ENCODE results near the gene CUL3.
"Not testable (repeated sequence)": the region's sequence is repeated elsewhere in the genome, so short reads cannot be mapped to it uniquely, and the experiment has no call there.

Gene CUL3

DNA sequence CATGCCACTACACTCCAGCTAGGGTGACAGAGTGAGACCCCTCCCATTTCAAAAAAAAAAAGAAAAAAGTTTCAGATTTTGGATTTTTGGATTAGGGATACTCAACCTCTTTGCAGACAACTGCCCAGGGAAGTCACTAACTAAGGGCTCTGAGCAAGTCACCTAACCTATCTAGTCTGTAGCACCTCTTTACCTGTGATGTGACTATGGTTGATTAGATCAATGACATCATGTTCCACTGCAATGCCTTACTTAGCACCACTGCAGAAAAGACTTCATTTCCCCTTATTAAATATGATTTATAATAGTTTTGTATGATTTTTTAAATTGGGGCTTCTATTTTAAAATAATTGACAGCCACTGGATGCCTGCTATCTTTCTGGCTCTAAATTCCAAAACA, 41.2 kb downstream of the CUL3 start:
- DNase-seq (ENCODE audit: low read depth) = no peak

DNA sequence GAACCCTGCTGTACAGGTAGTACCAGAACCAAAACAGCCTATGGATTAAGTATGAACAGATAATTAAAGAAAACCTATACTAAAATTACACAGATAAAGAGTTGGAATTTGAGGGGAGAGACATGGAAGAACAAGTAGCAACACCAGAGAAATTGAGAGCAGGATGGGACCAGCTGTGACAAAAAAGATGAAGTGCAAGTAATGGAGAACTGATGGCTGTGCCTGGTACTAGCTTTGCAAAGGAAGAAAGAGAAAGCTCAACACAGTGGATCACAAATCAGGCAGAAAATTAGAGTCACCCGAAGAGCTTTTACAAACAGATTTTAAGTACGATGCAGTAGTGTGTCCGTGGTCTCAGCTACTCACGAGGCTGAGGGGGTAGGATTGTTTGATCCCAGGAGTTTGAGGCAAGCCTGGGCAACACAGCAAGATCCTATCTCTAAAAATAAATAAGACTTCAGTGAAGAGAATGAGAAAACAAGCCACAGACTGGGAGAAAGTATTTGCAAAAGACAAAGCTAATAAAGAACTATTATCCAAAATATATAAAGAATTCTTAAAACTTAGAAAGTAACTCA, 46.5 kb downstream of the CUL3 start:
- DNase-seq (ENCODE audit: low read depth) = no peak

DNA sequence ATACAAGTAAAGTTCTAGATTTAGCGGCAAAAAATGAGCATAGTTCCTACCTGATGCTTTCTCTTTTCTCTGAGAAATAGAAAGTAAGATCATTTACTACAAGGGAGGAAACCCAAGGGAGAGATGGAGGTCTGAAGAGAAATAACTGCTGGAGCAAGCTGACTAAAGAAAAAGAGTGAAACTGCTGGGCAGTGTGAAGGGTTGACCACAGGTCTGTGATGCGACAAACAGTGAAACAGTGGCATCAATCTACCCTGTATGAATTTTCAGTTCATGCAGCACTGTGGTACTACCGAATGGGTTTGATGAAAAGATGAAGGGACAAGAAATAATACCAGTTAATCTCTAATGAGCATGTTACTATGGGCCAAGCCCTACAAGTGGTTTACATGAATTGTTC, 52.2 kb downstream of the CUL3 start:
- DNase-seq (ENCODE audit: low read depth) = no peak

DNA sequence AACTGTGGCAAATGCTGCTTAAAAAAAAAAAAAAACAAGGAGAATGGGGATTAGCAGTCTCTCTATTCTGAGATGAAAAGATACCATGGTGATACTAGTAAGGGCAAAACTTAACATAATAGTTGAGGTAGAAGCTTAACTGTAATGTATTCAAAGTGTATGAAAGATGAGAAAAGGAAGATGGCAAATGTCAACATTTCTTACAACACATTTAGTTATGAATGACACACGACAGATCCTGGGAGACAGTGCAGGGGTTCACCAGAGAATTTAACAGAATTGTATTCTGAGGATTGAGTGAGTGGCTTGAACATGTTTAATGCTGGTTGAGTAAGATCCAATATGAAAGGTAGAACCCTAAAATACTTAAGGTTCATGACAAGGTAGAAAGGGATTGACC, 52.7 kb downstream of the CUL3 start:
- no peak for DNase-seq (ENCODE audit: low read depth)

DNA sequence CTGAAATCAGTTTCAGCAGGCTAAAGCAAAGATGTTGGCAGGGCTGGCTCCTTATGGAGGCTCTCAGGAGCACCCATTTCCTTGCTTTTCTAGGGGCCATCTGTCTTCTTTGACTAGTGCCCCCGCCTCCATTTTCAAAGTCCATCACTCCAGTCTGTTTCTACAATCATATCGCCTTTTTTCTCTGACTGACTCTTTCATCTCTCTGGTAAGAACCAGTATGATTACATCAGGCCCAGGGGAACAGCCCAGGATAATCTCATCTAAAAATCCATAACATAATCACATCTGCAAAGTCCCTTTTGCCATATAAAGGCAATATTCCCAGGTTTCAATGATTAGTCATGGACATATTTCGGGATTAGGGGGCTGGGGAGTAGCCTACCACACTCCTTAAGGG, 57.0 kb downstream of the CUL3 start:
- DNase-seq (ENCODE audit: low read depth) = no peak

DNA sequence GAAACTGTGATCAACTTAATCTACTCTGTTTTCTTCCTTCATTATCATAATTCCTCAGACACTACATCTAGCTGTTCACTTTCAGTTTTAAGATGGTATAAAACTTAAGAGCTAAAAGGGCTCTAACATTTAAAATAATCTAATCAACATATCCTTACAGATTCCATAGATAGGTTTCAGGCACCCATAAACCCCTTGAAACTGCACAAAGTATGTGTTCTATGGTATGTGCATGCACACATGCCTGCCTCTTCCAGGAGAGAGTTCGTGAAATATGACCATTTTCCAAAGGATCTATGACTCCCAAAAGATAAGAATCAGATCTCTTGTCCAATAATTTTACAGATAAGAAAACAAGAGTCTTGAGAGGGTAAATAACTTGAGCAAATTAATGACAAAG, 59.4 kb downstream of the CUL3 start:
- DNase-seq (ENCODE audit: low read depth) = no peak

DNA sequence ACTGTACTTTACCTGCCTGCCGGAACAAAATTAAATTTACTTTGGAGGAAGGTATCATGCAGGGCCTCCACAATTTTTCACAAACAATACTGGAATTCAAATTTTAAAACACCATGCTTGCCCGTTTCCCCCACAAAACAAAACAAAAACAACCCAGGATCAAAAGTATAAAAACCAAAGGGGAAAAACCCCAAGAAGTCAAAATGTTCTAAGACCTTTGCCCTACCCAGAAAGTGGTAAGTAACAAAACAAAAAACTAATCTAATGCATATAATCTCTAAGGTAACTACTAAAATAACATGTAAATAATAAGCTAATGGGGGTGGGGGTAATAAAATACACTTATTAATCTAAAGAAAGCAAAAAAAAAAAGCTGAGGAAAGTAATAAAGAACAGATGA, 60.5 kb downstream of the CUL3 start:
- no peak for DNase-seq (ENCODE audit: low read depth)

DNA sequence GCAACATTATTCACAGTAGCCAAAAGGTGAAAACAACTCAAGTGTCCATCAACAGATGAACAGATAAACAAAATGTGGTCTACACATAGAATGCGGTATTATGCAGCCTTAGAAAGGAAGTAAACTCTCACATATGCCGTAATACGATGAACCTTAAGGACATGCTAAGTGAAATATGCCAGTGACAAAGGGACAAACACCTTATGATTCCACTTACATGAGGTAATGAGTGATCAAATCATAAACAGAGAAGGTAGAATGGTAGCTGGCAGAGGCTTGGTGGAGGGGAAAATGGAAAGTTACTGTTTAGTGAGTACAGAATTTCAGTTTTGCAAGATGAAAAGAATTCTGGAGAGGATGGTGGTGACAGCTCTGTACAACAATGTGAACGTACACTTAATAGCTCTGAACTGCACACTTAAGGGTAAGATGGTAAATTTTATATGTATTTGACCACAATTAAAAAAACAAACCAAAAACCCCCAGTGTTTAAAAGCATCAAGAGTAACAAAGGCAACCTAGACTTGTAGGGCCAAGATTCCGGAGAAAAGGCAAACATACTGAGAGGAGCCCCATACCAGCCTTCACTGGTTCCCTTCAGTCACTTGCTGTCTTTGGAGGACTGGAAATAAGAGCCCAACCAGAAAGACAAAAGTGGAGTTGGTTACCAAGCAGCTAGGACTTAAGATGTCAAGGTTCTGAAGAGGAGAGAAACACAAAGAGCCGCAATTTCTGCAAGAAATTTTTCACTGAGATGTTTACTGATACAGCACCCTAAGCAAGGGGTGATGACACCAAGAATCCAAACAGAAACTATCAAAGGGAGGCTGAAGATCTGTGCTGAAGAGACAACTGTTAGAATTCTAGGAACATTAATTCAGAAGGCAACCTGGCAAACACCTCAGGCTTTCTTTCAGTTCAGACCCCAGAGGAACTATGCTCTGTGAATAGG, 61.3 kb downstream of the CUL3 start:
- DNase-seq (ENCODE audit: low read depth) = no peak

DNA sequence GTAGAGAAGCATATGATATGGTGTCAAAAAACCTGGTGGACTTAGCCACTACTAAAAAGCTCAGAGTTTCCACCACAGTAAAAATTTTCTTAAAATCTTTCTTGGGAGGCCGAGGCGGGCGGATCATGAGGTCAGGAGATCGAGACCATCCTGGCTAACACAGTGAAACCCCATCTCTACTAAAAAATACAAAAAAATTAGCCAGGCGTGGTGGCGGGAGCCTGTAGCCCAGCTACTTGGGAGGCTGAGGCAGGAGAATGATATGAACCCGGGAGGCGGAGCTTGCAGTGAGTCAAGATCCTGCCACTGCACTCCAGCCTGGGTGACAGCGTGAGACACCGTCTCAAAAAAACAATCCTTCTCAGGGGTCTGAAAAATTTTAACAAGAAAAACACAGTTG, 62.7 kb downstream of the CUL3 start:
- not testable (repeated sequence) for DNase-seq (ENCODE audit: low read depth)

DNA sequence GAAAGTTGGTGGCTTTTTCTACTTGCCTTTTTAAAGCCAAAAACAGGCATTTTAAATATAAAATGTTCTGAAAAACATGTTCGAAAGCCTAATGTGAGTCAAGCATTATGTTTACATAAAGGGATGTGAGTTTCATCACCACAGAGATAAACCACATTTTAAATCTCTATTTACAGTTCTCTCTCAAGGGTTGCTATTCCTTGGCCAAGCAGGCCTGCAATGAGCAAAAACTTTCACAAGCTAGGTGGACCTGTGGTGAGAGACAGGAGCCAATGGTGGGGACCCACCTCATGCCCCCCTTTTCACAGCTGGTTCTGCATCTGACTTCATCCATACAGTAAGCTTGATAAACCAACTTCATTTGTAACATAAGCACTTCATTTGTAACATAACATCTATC, 65.1 kb downstream of the CUL3 start:
- DNase-seq (ENCODE audit: low read depth) = peak; percentile 43

DNA sequence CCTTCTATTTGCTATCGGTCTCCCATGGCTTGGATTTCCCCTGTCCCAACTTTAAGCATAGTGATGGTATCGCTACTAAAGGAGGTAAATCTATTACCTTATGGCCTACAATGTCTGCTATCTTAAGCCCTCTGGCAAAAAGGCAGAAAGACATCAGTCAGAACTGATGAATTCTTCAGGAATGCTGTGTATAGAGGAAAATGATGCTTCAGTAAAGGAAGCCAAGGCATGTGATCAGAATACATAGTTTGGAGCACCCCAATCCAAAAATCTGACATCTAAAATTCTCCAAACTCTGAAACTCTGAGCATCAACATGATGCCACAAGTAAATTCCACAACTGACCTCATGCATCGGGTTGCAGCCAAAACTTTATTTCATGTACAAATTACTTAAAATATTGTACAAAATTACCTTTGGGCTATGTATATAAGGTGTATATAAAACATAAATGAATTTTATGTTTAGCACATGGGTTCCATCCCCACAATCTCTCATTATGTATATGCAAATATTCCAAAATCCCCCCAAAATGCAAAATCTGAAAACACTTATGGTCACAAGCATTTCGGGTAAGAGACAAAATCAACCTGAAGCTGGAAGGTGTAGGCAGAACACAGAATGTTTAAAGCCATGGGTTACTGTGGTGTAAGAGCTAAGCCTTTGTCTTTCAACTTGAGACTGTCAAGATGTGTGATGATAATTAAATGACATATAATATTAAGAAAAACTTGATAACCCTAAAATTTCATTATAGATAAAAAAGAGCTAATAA, 66.2 kb downstream of the CUL3 start:
- peak; percentile 65 for DNase-seq (ENCODE audit: low read depth)

DNA sequence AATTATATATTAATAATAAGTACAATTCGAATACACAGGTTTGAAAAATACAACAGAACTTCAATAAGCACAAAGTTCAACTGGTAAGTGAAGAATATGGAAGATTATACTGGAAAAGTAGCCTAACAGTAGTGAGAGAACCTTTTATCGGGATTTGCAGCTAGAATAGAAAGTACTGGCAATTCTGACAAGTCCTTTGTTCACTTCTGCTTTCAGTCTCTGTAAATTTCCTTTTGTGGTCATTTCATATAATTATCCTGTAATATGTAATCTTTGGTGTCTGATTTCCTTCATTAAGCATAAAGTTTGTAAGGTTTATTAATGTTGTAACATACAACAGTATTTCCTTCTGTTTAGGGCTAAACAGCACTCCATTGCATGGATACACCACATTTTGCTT, 67.2 kb downstream of the CUL3 start:
- no peak for DNase-seq (ENCODE audit: low read depth)

DNA sequence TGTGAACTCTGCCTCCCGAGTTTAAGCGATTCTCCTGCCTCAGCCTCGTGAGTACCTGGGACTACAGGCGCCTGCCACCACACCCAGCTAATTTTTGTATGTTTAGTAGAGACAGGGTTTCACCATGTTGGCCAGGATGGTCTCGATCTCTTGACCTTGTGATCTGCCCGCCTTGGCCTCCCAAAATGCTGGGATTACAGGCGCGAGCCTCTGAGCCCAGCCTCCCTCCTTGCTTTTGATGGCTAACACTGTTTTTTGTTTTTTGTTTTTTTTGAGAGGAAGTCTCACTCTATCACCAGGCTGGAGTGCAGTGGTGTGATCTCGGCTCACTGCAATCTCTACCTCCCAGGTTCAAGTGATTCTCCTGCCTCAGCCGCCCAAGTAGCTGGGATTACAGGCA, 68.8 kb downstream of the CUL3 start:
- DNase-seq (ENCODE audit: low read depth) = not testable (repeated sequence)

DNA sequence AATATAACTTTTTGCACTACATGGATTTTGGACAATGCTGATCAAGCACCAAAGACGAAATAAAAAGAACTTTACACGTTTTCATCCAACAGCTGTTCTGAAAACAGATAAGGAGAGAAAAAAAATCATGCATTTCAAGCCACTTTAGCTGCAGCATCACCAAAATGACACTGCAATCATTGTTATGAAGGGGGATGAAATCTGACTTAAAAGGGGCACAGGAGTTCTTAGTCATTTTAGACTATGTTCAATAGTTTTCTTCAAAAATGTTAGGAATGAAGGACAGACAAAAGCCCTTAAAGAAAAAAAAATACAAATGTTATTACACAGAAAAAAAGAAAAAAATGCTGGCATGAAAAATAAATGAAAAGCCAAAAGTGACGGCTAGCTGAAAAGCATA, 71.2 kb downstream of the CUL3 start:
- no peak for DNase-seq (ENCODE audit: low read depth)

DNA sequence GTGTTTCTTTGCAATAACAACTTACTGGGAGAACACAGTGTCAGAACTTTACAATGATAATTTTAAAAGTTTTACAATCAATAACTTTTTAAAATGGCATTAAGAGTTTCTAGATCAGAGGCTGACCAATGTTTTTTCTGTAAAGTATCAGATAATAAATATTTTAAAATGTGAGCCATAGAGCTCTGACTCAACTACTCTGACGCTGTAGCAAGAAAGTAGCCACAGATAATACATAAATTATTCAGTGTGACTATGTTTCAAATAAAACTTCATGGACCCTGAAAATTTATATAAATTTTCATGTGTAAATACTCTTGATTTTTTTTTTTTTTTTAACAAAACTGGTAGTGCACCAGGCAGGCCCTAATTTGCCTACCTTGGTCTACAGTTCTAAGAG, 77.4 kb downstream of the CUL3 start:
- no peak for DNase-seq (ENCODE audit: low read depth)

DNA sequence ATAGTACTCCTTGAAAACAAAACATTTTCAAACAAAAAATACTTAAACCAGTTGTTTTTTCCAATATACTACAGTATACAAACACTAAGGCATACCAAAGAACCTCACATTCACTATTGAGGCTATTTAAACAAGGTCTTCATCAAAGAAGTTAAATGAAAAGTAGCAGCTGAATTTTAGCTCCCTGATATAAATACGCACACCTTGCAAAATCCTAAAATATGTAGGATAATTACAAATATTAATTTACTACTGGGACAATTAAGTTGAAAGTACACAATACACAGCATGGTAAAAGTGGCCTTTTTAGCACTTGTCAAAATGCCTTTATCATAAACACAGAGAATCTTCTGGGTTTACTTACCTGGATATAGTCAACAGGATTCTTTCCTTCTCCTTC, 78.7 kb downstream of the CUL3 start:
- no peak for DNase-seq (ENCODE audit: low read depth)

DNA sequence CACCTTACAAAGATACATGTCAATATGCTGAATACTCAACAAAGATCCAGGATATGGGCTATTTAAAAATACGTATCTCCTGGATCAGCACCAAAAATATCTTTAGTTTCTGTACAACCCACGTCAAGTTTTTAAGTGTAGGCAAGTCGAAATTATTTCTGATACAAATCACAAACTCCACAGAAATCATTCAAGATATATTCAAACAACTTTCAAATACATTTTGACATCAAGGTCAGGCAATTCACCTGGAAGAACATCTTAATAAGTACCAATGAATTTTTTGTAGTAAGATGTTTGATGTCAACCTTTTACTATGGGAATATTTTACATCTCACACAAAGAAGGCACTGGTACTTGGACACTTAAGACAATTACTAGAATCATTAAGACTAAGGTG, 86.2 kb downstream of the CUL3 start:
- no peak for DNase-seq (ENCODE audit: low read depth)

DNA sequence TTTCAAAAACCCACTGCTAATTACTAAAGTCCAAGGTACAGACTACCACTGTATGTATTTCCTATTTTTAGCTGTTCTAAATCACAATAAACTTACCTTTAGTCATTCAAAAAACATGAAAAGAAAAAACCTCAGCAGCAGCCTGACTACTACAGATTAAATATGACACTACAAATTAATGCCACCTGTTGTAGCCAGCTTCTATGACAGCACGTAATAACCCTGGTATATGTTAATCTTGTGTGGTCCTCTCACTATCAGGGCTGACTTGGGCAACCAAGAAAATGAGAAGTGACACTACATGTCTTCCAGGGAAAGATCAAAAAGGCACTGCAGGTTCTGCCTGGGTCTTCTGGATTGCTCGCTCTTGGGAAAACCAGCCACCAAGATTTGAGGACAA, 92.6 kb downstream of the CUL3 start:
- DNase-seq (ENCODE audit: low read depth) = no peak

DNA sequence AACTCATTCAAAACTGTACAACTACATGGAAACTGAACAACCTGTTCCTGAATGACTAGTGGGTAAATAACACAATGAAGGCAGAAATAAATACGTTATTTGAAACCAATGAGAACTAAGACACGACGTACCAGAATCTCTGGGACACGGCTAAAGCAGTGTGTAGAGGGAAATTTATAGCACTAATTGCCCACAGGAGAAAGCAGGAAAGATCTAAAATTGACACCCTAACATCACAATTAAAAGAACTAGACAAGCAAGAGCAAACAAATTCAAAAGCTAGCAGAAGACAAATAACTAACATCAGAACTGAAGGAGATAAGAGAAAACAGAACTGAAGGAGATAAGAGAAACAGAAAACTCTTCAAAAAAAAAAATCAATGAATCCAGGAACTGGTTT, 97.2 kb downstream of the CUL3 start:
- DNase-seq (ENCODE audit: low read depth) = not testable (repeated sequence)

DNA sequence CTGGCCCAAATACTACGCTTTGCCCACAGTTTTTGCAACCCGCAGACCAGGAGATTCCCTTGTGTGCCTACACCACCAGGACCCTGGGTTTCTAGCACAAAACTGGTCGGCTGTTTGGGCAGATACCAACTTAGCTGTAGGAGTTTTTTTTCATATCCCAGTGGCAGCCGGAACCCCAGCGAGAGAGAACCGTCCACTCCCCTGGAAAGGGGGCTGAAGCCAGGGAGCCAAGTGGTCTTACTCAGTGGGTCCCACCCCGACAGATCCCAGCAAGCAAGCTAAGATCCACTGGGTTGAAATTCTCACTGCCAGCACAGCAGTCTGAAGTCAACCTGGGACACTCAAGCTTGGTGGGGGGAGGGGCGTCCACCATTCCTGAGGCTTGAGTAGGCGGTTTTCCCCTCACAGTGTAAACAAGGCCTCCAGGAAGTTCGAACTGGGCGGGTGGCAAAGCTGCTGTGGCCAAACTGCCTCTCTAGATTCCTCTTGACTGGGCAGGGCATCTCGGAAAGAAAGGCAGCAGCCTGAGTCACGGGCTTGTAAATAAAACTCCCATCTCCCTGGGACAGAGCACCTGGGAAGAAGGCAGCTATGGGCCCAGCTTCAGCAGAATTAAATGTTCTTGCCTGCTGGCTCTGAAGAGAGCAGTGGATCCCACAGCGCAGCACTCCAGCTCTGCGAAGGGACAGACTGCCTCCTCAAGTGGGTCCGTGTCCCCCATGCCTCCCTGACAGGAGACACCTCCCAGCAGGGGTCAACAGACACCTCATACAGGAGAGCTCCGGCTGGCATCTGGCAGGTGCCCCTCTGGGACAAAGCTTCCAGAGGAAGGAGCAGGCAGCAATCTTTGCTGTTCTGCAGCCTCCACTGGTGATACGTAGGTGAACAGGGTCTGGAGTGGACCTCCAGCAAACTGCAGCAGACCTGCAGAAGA, 99.8 kb downstream of the CUL3 start:
- DNase-seq (ENCODE audit: low read depth) = peak; percentile 87

DNA sequence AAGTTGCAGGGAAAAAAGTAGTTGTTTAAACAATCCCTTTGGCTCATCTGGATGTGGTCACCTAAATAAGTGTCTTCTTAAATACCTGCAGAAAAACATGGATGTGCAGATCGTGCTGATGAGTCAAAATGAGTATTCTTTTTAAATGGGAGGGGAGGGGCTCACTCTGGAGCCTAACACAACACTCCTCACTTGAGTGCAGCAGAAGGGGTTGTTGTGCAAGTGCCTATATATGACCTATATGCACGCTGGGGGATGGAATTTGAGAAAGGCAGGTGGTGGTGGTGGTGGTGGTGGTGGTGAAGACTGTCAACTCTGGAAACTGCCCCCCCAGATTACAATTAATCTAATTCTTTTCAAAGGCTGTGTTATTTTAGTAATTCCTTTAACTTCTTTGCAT, 105.3 kb downstream of the CUL3 start:
- DNase-seq (ENCODE audit: low read depth) = no peak

DNA sequence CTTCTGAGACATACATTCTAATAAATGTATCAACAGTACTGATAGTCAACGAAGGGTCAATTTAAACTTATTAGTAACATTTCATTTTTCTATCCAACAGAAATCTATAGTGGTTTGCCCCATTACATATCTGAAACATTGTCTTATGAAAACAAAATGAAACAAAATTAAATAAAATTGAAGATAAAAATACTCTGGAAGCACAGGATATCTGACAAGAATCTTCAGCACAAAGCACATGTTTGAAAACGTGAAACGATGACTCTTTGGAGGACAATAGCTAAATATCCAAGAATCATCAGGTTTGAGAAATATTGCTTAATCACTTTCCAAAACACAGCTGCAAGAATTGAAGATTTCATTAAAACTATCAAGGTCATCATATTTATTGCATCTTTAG, 112.3 kb downstream of the CUL3 start:
- DNase-seq (ENCODE audit: low read depth) = no peak

All from non-pigmented ciliary epithelial cell (primary cell).